Parathyroid adenoma (tissue), 2 donors: ENCODE data around the gene IL32.
A peak's percentile ranks its signal among the peaks of the same experiment; 100 is the strongest.
"Not testable (repeated sequence)": the region's sequence is repeated elsewhere in the genome, so short reads cannot be mapped to it uniquely, and the experiment has no call there.

Experiments
- H2AFZ ChIP-seq: fragments of 300-600 bp; sonication (generic); one replicate; pipeline ENCODE4 v1.7.0; 2017; ENCODE audit warnings: antibody characterized with exemption, mild to moderate bottlenecking
- H3K27ac ChIP-seq: fragments of 300-600 bp; sonication (generic); one replicate; pipeline ENCODE4 v1.7.0; 2017
- H3K27me3 ChIP-seq: fragments of 300-600 bp; sonication (generic); one replicate; pipeline ENCODE4 v1.7.0; 2017; ENCODE audit warnings: low read length; ENCODE audit not compliant: control insufficient read depth, insufficient read depth
- H3K36me3 ChIP-seq: fragments of 300-600 bp; sonication (generic); one replicate; pipeline ENCODE4 v1.7.0; 2017; ENCODE audit warnings: low read length; ENCODE audit not compliant: control insufficient read depth, insufficient read depth
- H3K4me1 ChIP-seq: fragments of 300-600 bp; sonication (generic); one replicate; pipeline ENCODE4 v1.7.0; 2017; ENCODE audit warnings: control low read depth
- H3K4me2 ChIP-seq: fragments of 300-600 bp; sonication (generic); one replicate; pipeline ENCODE4 v1.7.0; 2017; ENCODE audit warnings: low read length
- H3K4me3 ChIP-seq: fragments of 300-600 bp; sonication (generic); one replicate; pipeline ENCODE4 v1.7.0; 2017; ENCODE audit warnings: low read depth, low read length
- H3K79me2 ChIP-seq: fragments of 300-600 bp; sonication (generic); one replicate; pipeline ENCODE4 v1.7.0; 2017; ENCODE audit warnings: control low read depth
- H3K9ac ChIP-seq: fragments of 300-600 bp; sonication (generic); one replicate; pipeline ENCODE4 v1.7.0; 2017; ENCODE audit warnings: mild to moderate bottlenecking
- H3K9me3 ChIP-seq: fragments of 300-600 bp; sonication (generic); one replicate; pipeline ENCODE4 v1.7.0; 2017; ENCODE audit warnings: low read length; ENCODE audit not compliant: control insufficient read depth
- CTCF ChIP-seq: fragments of 300-600 bp; sonication (generic); IDR thresholded peaks from one replicate; pipeline ENCODE4 v1.7.0; 2017; ENCODE audit warnings: antibody characterized with exemption, mild to moderate bottlenecking
- donor health status: primary hyperparathyroidism.

Gene IL32

DNA sequence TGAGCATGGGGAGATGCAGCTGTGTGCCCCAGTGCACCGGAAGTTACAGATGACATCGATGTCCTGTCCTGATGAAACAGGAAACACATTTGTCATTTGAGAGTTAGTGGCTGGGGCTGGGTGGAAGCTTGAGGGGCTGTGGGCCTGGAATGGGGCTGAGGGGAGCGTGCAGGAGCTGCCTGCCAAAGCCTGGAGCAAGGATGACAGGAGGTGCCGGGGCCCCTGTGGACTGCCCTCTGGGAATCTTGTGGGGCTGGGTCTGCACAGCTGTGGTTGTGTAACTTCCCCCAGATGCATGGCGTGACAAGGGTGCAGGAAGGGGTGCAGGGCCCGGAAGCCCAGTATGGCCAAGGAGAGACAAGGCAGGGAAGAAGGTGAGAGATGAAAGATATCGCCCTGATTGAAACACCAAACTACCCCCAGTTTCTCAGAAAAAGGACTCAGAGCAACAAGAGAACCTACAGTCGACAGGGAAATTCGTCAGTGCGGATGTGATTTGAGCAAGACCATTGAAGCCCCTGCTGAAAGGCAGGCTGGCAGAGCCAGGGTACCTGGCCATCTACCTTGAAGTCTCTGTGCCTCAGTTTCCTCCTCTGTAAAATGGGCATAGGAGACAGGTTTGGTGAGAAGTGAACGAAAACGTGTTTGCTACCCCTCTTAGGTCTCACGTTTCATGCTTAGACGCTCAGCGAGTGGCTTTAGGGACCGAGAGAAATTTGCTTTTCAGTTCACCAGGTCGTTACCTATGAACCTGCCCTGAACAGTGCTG, 10.3 kb upstream of the IL32 start:
- no peak for TF ChIP-seq CTCF
- H3K4me2 ChIP-seq = no peak overlapping the region
- H3K4me1 ChIP-seq = no peaks in the 10 kb centered on the region
- H3K36me3 ChIP-seq = no peaks in the 10 kb centered on the region
- H2AFZ ChIP-seq = no peak overlapping the region
- H3K79me2 ChIP-seq = no peaks in the 10 kb centered on the region
- H3K4me3 ChIP-seq = no peak overlapping the region
- no peaks in the 10 kb centered on the region for H3K9me3 ChIP-seq
- no peaks in the 10 kb centered on the region for H3K27me3 ChIP-seq
- H3K9ac ChIP-seq = no peak overlapping the region
- H3K27ac ChIP-seq = no peak overlapping the region

- H3K4me3 ChIP-seq, H3K27me3 ChIP-seq, H3K9me3 ChIP-seq, H3K27ac ChIP-seq, H2AFZ ChIP-seq, H3K4me1 ChIP-seq, H3K4me2 ChIP-seq, H3K36me3 ChIP-seq, H3K79me2 ChIP-seq, H3K9ac ChIP-seq: not testable (repeated sequence)
Observed at GRCh38 chr16:3055734-3056115, 9.7 kb upstream of the IL32 start.

- H3K36me3 ChIP-seq = no peaks in the 10 kb centered on the region
- no peak overlapping the region for H3K27ac ChIP-seq
- H3K9me3 ChIP-seq = no peaks in the 10 kb centered on the region
- H3K9ac ChIP-seq = no peak overlapping the region
- H3K4me3 ChIP-seq = no peak overlapping the region
- H3K27me3 ChIP-seq = no peaks in the 10 kb centered on the region
- H3K79me2 ChIP-seq = no peaks in the 10 kb centered on the region
- no peak overlapping the region for H2AFZ ChIP-seq
- H3K4me2 ChIP-seq = no peak overlapping the region
- TF ChIP-seq CTCF = no peak
- H3K4me1 ChIP-seq = no peaks in the 10 kb centered on the region
Observed at GRCh38 chr16:3056336-3057180, 8.9 kb upstream of the IL32 start.

DNA sequence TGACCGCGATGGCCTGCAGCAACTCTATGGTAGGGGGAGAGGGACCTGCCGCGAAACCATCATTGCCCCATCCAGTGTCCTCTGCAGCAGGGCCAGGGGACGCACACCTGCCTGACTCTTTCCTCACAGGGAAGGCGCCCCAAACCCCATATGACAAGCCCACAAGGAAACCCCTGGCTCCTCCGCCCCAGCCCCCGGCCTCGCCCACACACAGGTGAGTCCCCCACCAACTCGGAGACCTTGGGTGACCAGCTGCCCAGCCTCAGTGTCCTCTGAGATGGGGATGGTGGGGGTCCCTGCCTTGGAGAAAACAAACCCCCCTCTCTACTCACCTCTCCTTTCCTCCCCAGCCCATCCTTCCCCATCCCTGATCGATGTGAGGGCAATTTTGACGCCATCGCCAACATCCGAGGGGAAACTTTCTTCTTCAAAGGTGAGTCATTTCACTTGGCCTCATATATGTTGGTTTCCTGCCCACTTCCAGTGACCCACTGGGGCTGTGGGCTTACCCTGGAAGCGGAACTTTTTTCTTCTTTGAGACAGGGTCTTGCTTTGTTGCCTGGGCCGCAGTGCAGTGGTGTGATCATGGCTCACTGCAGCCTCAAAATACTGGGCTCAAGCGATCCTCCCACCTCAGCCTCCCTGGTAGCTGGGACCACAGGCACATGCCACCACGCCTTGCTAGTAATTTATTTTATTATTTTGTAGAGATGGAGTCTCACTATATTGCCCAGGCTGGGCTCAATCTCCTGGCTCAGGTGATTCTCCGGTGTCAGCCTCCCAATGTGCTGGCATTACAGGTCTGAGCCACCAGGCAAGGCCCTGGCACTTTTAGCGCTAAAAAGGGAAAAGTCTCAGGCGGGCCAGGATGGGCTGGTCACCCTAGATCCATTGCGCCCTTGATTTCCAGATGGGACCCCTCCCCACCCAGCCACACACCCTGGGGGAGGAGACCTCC, 8.0 kb upstream of the IL32 start:
- Histone ChIP-seq H3K4me3 (peak overlapping the region; percentile 99), H3K36me3 (no peaks in the 10 kb centered on the region), H3K4me1 (no peaks in the 10 kb centered on the region), H3K27ac (no peak overlapping the region), H3K9me3 (no peaks in the 10 kb centered on the region), H3K9ac (no peak overlapping the region), H3K27me3 (no peaks in the 10 kb centered on the region), H3K4me2 (peak overlapping the region; percentile 99), H3K79me2 (no peaks in the 10 kb centered on the region), H2AFZ (peak overlapping the region; percentile 93)
- TF ChIP-seq CTCF = no peak
